ENCODE measurements around the gene KCNMB1.

GRCh38 chr5:170341545-170341944 is 47.6 kb downstream of the KCNMB1 start:
- TF ChIP-seq, protein P1, sequence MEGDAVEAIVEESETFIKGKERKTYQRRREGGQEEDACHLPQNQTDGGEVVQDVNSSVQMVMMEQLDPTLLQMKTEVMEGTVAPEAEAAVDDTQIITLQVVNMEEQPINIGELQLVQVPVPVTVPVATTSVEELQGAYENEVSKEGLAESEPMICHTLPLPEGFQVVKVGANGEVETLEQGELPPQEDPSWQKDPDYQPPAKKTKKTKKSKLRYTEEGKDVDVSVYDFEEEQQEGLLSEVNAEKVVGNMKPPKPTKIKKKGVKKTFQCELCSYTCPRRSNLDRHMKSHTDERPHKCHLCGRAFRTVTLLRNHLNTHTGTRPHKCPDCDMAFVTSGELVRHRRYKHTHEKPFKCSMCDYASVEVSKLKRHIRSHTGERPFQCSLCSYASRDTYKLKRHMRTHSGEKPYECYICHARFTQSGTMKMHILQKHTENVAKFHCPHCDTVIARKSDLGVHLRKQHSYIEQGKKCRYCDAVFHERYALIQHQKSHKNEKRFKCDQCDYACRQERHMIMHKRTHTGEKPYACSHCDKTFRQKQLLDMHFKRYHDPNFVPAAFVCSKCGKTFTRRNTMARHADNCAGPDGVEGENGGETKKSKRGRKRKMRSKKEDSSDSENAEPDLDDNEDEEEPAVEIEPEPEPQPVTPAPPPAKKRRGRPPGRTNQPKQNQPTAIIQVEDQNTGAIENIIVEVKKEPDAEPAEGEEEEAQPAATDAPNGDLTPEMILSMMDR (IDR thresholded peaks at IDR 0.05; ENCODE audit: insufficient read depth, low read length, poor library complexity, severe bottlenecking), result no peak
- no peak for TF ChIP-seq EZH2phosphoT487 (conservative IDR thresholded peaks at IDR 0.05; ENCODE audit: low read length)

Data from SU-DHL-6 (cell line).